GM18909 (cell line): Measurements from ENCODE around the gene CMIP.

ENCODE experiments used
- ATAC-seq: cut with Tn5 transposase; IDR thresholded peaks from one replicate; pipeline ENCODE4 v1.9.1; 2021; ENCODE audit warnings: mild to moderate bottlenecking; ENCODE audit not compliant: unreplicated experiment, poor library complexity

CMIP gene

GRCh38 chr16:81544700-81545271 is 100.2 kb downstream of the CMIP start:
- no peak for ATAC-seq

- no peak for ATAC-seq
These were observed 101.1 kb downstream of the CMIP start for GRCh38 chr16:81545470-81546250.

GRCh38 chr16:81546781-81547180 is 102.2 kb downstream of the CMIP start:
- ATAC-seq: no peak

GRCh38 chr16:81547194-81547938 is 102.8 kb downstream of the CMIP start:
- no peak for ATAC-seq

GRCh38 chr16:81547939-81548216 is 103.3 kb downstream of the CMIP start:
- no peak for ATAC-seq

- ATAC-seq: no peak
These were observed 103.9 kb downstream of the CMIP start for GRCh38 chr16:81548551-81548875.

GRCh38 chr16:81548876-81549546 is 104.4 kb downstream of the CMIP start:
- ATAC-seq: no peak

- no peak for ATAC-seq
These were observed 105.2 kb downstream of the CMIP start for GRCh38 chr16:81549547-81550431.

- ATAC-seq: no peak
These were observed 105.8 kb downstream of the CMIP start for GRCh38 chr16:81550432-81550808.

GRCh38 chr16:81551151-81551808 is 106.7 kb downstream of the CMIP start:
- ATAC-seq: no peak

- no peak for ATAC-seq
These were observed 107.3 kb downstream of the CMIP start for GRCh38 chr16:81551821-81552304.

GRCh38 chr16:81552743-81553079 is 108.1 kb downstream of the CMIP start:
- no peak for ATAC-seq

- no peak for ATAC-seq
These were observed 108.6 kb downstream of the CMIP start for GRCh38 chr16:81553080-81553813.

- ATAC-seq: no peak
These were observed 109.4 kb downstream of the CMIP start for GRCh38 chr16:81553814-81554675.

- ATAC-seq: no peak
These were observed 110.4 kb downstream of the CMIP start for GRCh38 chr16:81554979-81555378.

- no peak for ATAC-seq
These were observed 111.1 kb downstream of the CMIP start for GRCh38 chr16:81555660-81556059.

GRCh38 chr16:81556715-81557284 is 112.2 kb downstream of the CMIP start:
- no peak for ATAC-seq

GRCh38 chr16:81558077-81558443 is 113.5 kb downstream of the CMIP start:
- ATAC-seq: no peak
